Measurements from ENCODE around the gene TJAP1. TPM values are rescaled to one million over a fixed set of nuclear protein-coding genes. Genes with fewer than 3 reads are reported as not detected.

The TJAP1 gene
- total RNA-seq, 1 experiment from 2014 or later = 17.3 TPM

DNA sequence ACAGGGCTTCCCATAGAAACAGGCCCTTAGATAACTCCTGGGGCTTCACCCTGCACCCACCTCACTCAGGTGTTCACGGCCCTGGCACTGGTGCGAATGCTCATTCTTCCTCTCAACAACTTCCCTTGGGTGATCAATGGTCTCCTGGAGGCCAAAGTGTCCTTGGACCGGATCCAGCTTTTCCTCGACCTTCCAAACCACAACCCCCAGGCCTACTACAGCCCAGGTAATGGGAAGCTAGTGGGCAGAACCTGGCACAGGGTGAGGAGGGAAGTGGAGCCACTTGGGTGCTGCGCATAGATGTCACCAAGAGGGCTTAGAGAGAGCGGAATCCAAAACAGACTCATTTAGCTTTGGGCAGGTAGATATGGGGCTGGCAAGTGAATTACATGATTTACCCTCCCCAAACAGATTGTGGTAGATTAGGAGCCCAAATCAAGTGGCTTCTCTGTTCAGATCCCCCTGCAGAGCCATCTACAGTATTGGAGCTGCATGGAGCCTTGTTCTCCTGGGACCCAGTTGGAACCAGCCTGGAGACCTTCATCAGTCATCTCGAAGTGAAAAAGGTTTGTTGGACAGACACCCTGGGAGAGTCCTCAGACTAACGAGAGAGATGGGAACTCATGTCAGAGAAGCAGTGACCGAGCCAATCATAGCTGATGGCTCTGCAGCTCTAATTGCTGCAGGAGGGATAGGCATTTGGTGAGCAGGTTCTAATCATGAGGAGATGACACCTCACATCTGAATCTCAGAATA is 41.5 kb upstream of the TJAP1 start:
- Histone ChIP-seq H3K9me3 (ENCODE audit: low read length) (no peaks in the 10 kb centered on the region), H3K27ac (ENCODE audit: low read length) (no peak overlapping the region), H3K36me3 (ENCODE audit: insufficient read depth, low read length) (peaks cover 10% of the 10 kb centered on the region), H3K4me1 (ENCODE audit: low read length) (no peaks in the 10 kb centered on the region), H2AFZ (ENCODE audit: low read length) (no peak overlapping the region), H3K4me2 (ENCODE audit: low read depth, low read length, poor library complexity, severe bottlenecking) (no peak overlapping the region), H3K27me3 (ENCODE audit: low read length) (no peaks in the 10 kb centered on the region), H3K79me2 (ENCODE audit: low read length) (no peaks in the 10 kb centered on the region; the same call in 1 of the 2 replicates), H3K9ac (ENCODE audit: low read length) (no peak overlapping the region), H3K9me2 (replicated peaks; ENCODE audit: insufficient read depth, low read length) (no peaks in the 10 kb centered on the region), H3K4me3 (ENCODE audit: low read length) (no peak overlapping the region), H4K20me1 (ENCODE audit: insufficient read depth, low read depth, low read length) (no peaks in the 10 kb centered on the region)
- DNase-seq = no peak

GRCh38 chr6:43436577-43437282 is 40.6 kb upstream of the TJAP1 start:
- Histone ChIP-seq H3K9me3 (ENCODE audit: low read length) (no peaks in the 10 kb centered on the region), H3K4me2 (ENCODE audit: low read depth, low read length, poor library complexity, severe bottlenecking) (no peak overlapping the region), H3K27me3 (ENCODE audit: low read length) (no peaks in the 10 kb centered on the region), H3K4me1 (ENCODE audit: low read length) (no peaks in the 10 kb centered on the region), H3K4me3 (ENCODE audit: low read length) (no peak overlapping the region), H3K36me3 (ENCODE audit: insufficient read depth, low read length) (peaks cover 10% of the 10 kb centered on the region), H3K79me2 (ENCODE audit: low read length) (no peaks in the 10 kb centered on the region; the same call in 1 of the 2 replicates), H3K27ac (ENCODE audit: low read length) (no peak overlapping the region), H3K9ac (ENCODE audit: low read length) (no peak overlapping the region), H4K20me1 (ENCODE audit: insufficient read depth, low read depth, low read length) (no peaks in the 10 kb centered on the region), H2AFZ (ENCODE audit: low read length) (no peak overlapping the region), H3K9me2 (replicated peaks; ENCODE audit: insufficient read depth, low read length) (no peaks in the 10 kb centered on the region)
- no peak for DNase-seq

GRCh38 chr6:43437700-43438099 is 39.7 kb upstream of the TJAP1 start:
- H3K4me1 ChIP-seq (ENCODE audit: low read length) = no peaks in the 10 kb centered on the region
- H4K20me1 ChIP-seq (ENCODE audit: insufficient read depth, low read depth, low read length) = no peaks in the 10 kb centered on the region
- no peak overlapping the region for H3K4me2 ChIP-seq (ENCODE audit: low read depth, low read length, poor library complexity, severe bottlenecking)
- H3K9me2 ChIP-seq (replicated peaks; ENCODE audit: insufficient read depth, low read length) = no peaks in the 10 kb centered on the region
- no peak for DNase-seq
- H3K4me3 ChIP-seq (ENCODE audit: low read length) = no peak overlapping the region
- H3K27me3 ChIP-seq (ENCODE audit: low read length) = no peaks in the 10 kb centered on the region
- H2AFZ ChIP-seq (ENCODE audit: low read length) = no peak overlapping the region
- no peaks in the 10 kb centered on the region for H3K79me2 ChIP-seq (ENCODE audit: low read length)
- H3K36me3 ChIP-seq (ENCODE audit: insufficient read depth, low read length) = peaks cover 10% of the 10 kb centered on the region
- no peak overlapping the region for H3K27ac ChIP-seq (ENCODE audit: low read length)
- no peak overlapping the region for H3K9ac ChIP-seq (ENCODE audit: low read length)
- H3K9me3 ChIP-seq (ENCODE audit: low read length) = no peaks in the 10 kb centered on the region

DNA sequence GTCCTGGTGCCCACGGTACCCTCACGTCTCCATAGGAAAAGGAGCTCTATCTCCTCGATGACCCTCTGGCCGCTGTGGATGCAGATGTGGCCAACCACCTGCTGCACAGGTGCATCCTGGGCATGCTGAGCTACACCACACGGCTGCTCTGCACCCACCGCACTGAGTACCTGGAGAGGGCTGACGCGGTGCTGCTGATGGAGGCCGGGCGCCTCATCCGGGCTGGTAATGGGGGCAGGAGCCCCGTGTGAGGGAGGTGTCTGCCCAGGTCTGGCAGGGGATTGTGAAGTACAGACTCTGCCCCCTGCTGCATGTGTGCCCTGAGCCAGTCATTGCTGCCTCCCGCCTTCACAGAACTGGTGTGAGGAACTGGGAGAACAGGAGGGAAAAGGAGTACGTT is 34.4 kb upstream of the TJAP1 start:
- no peak for DNase-seq
- H3K4me2 ChIP-seq (ENCODE audit: low read depth, low read length, poor library complexity, severe bottlenecking) = no peak overlapping the region
- no peak overlapping the region for H2AFZ ChIP-seq (ENCODE audit: low read length)
- peaks cover 2% of the 10 kb centered on the region; the same call in 1 of the 2 replicates for H3K36me3 ChIP-seq (ENCODE audit: insufficient read depth, low read length)
- no peaks in the 10 kb centered on the region for H4K20me1 ChIP-seq (ENCODE audit: insufficient read depth, low read depth, low read length)
- H3K4me3 ChIP-seq (ENCODE audit: low read length) = no peak overlapping the region
- no peaks in the 10 kb centered on the region for H3K4me1 ChIP-seq (ENCODE audit: low read length)
- no peak overlapping the region for H3K27ac ChIP-seq (ENCODE audit: low read length)
- H3K9ac ChIP-seq (ENCODE audit: low read length) = no peak overlapping the region
- no peaks in the 10 kb centered on the region for H3K27me3 ChIP-seq (ENCODE audit: low read length)
- no peaks in the 10 kb centered on the region for H3K9me3 ChIP-seq (ENCODE audit: low read length)
- no peaks in the 10 kb centered on the region for H3K79me2 ChIP-seq (ENCODE audit: low read length)
- H3K9me2 ChIP-seq (replicated peaks; ENCODE audit: insufficient read depth, low read length) = no peaks in the 10 kb centered on the region

GRCh38 chr6:43444036-43444435 is 33.3 kb upstream of the TJAP1 start:
- Histone ChIP-seq H3K36me3 (ENCODE audit: insufficient read depth, low read length) (no peaks in the 10 kb centered on the region; the same call in 1 of the 2 replicates), H2AFZ (ENCODE audit: low read length) (no peak overlapping the region), H3K9me3 (ENCODE audit: low read length) (no peaks in the 10 kb centered on the region), H3K4me3 (ENCODE audit: low read length) (no peak overlapping the region), H4K20me1 (ENCODE audit: insufficient read depth, low read depth, low read length) (no peaks in the 10 kb centered on the region), H3K4me2 (ENCODE audit: low read depth, low read length, poor library complexity, severe bottlenecking) (no peak overlapping the region), H3K27ac (ENCODE audit: low read length) (no peak overlapping the region), H3K27me3 (ENCODE audit: low read length) (no peaks in the 10 kb centered on the region), H3K9me2 (replicated peaks; ENCODE audit: insufficient read depth, low read length) (no peaks in the 10 kb centered on the region), H3K9ac (ENCODE audit: low read length) (no peak overlapping the region), H3K4me1 (ENCODE audit: low read length) (no peaks in the 10 kb centered on the region), H3K79me2 (ENCODE audit: low read length) (no peaks in the 10 kb centered on the region)
- DNase-seq = no peak

GRCh38 chr6:43444582-43444981 is 32.8 kb upstream of the TJAP1 start:
- H3K9ac ChIP-seq (ENCODE audit: low read length) = no peak overlapping the region
- H3K36me3 ChIP-seq (ENCODE audit: insufficient read depth, low read length) = peaks cover 3% of the 10 kb centered on the region; the same call in 1 of the 2 replicates
- H3K4me3 ChIP-seq (ENCODE audit: low read length) = no peak overlapping the region
- no peak overlapping the region for H3K27ac ChIP-seq (ENCODE audit: low read length)
- no peaks in the 10 kb centered on the region for H3K9me2 ChIP-seq (replicated peaks; ENCODE audit: insufficient read depth, low read length)
- no peaks in the 10 kb centered on the region for H3K4me1 ChIP-seq (ENCODE audit: low read length)
- H3K9me3 ChIP-seq (ENCODE audit: low read length) = no peaks in the 10 kb centered on the region
- no peak overlapping the region for H3K4me2 ChIP-seq (ENCODE audit: low read depth, low read length, poor library complexity, severe bottlenecking)
- no peak for DNase-seq
- H2AFZ ChIP-seq (ENCODE audit: low read length) = no peak overlapping the region
- no peaks in the 10 kb centered on the region for H4K20me1 ChIP-seq (ENCODE audit: insufficient read depth, low read depth, low read length)
- H3K27me3 ChIP-seq (ENCODE audit: low read length) = no peaks in the 10 kb centered on the region
- H3K79me2 ChIP-seq (ENCODE audit: low read length) = no peaks in the 10 kb centered on the region

DNA sequence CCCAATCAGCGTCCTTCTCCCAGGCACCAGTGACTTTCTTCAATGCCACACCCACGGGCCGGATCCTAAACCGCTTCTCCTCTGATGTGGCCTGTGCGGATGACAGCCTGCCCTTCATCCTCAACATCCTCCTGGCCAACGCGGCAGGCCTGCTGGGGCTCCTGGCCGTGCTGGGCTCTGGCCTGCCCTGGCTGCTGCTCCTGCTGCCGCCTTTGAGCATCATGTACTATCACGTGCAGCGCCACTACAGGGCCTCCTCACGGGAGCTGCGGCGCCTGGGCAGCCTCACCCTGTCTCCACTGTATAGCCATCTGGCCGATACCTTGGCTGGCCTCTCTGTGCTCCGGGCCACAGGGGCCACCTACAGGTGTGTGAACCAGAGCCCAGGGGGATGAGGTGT is 31.8 kb upstream of the TJAP1 start:
- Histone ChIP-seq H3K4me3 (ENCODE audit: low read length) (no peak overlapping the region), H3K9me3 (ENCODE audit: low read length) (no peaks in the 10 kb centered on the region), H3K9ac (ENCODE audit: low read length) (no peak overlapping the region), H3K36me3 (ENCODE audit: insufficient read depth, low read length) (peaks cover 3% of the 10 kb centered on the region; the same call in 1 of the 2 replicates), H3K27me3 (ENCODE audit: low read length) (no peaks in the 10 kb centered on the region), H3K9me2 (replicated peaks; ENCODE audit: insufficient read depth, low read length) (no peaks in the 10 kb centered on the region), H4K20me1 (ENCODE audit: insufficient read depth, low read depth, low read length) (no peaks in the 10 kb centered on the region), H3K27ac (ENCODE audit: low read length) (no peak overlapping the region), H3K4me2 (ENCODE audit: low read depth, low read length, poor library complexity, severe bottlenecking) (no peak overlapping the region), H3K79me2 (ENCODE audit: low read length) (no peaks in the 10 kb centered on the region), H2AFZ (ENCODE audit: low read length) (no peak overlapping the region), H3K4me1 (ENCODE audit: low read length) (no peaks in the 10 kb centered on the region)
- DNase-seq = no peak

- Histone ChIP-seq H3K4me2 (ENCODE audit: low read depth, low read length, poor library complexity, severe bottlenecking) (no peak overlapping the region), H3K9ac (ENCODE audit: low read length) (no peak overlapping the region), H3K4me1 (ENCODE audit: low read length) (no peaks in the 10 kb centered on the region), H3K36me3 (ENCODE audit: insufficient read depth, low read length) (peaks cover 8% of the 10 kb centered on the region), H3K4me3 (ENCODE audit: low read length) (no peak overlapping the region), H3K27ac (ENCODE audit: low read length) (no peak overlapping the region), H3K9me2 (replicated peaks; ENCODE audit: insufficient read depth, low read length) (no peaks in the 10 kb centered on the region), H3K9me3 (ENCODE audit: low read length) (no peaks in the 10 kb centered on the region), H3K27me3 (ENCODE audit: low read length) (no peaks in the 10 kb centered on the region), H4K20me1 (ENCODE audit: insufficient read depth, low read depth, low read length) (no peaks in the 10 kb centered on the region), H2AFZ (ENCODE audit: low read length) (no peak overlapping the region), H3K79me2 (ENCODE audit: low read length) (no peaks in the 10 kb centered on the region)
- no peak for DNase-seq
Measured at GRCh38 chr6:43447604-43448003, 29.8 kb upstream of the TJAP1 start.
